Lower leg skin (tissue), 3 donors: ENCODE measurements around the gene HSPB1.

Source experiments
- POLR2A ChIP-seq, 2 donors: fragments of 450-650 bp; IDR thresholded peaks; one replicate each; pipeline ENCODE4 v1.6.1; 2016 to 2017; ENCODE audit warnings: antibody characterized with exemption in 2 of 2, mild to moderate bottlenecking in 1 of 2, moderate library complexity in 1 of 2
- TF ChIP-seq, protein P1 (sequence below), 3 donors: fragments of 450-650 bp; IDR thresholded peaks; one replicate each; pipeline ENCODE4 v1.5.1; 2016; ENCODE audit warnings: antibody characterized with exemption in 3 of 3, mild to moderate bottlenecking in 3 of 3, moderate library complexity in 2 of 3

DNA sequence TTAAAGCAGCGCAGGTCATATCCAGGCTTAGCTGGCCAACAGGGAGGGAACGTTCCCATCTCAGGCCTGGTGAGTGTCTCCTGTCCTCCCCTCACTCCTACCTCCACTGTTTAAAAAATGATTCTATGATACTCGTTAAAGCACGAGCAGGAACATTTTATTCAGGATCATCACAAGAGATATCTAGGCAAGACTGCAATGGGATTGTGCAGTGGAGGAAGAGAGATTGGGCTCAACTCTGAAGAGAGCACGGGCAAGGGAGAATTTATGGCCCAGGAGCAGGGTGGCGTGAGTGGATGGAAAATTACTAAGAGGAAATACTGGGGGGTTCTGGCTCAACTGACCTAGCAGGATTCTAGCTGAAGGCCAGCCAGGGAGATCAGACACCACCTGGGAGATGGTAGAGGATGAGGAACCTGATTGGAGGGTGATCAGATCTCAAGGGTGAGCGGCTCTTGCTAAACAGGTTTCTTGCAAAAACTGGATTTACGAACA lies 9.0 kb upstream of the HSPB1 start:
- TF ChIP-seq, protein P1, sequence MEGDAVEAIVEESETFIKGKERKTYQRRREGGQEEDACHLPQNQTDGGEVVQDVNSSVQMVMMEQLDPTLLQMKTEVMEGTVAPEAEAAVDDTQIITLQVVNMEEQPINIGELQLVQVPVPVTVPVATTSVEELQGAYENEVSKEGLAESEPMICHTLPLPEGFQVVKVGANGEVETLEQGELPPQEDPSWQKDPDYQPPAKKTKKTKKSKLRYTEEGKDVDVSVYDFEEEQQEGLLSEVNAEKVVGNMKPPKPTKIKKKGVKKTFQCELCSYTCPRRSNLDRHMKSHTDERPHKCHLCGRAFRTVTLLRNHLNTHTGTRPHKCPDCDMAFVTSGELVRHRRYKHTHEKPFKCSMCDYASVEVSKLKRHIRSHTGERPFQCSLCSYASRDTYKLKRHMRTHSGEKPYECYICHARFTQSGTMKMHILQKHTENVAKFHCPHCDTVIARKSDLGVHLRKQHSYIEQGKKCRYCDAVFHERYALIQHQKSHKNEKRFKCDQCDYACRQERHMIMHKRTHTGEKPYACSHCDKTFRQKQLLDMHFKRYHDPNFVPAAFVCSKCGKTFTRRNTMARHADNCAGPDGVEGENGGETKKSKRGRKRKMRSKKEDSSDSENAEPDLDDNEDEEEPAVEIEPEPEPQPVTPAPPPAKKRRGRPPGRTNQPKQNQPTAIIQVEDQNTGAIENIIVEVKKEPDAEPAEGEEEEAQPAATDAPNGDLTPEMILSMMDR (IDR thresholded peaks at IDR 0.05), result no peak
- no peak for TF ChIP-seq POLR2A (IDR thresholded peaks at IDR 0.05)
